Mucosa of descending colon (tissue), 3 donors: ENCODE measurements around the gene CHN1. TPM values are rescaled to one million over a fixed set of nuclear protein-coding genes. Genes with fewer than 3 reads are reported as not detected.

Source experiments
- ATAC-seq: fragments of 200-7000 bp; cut with Tn5 transposase; one replicate; pipeline ENCODE4 v1.9.1; 2020; ENCODE audit warnings: mild to moderate bottlenecking, moderate library complexity
- DNase-seq, 3 donors: peaks; one replicate each; pipeline ENCODE4 v3.0.0-alpha.2; 2020
- H3K36me3 ChIP-seq: fragments of 200-600 bp; one replicate; pipeline ENCODE4 v1.8.0; 2021; ENCODE audit warnings: low read depth, mild to moderate bottlenecking
- H3K4me1 ChIP-seq: fragments of 200-600 bp; one replicate; pipeline ENCODE4 v1.8.0; 2021; ENCODE audit warnings: low read depth, mild to moderate bottlenecking
- H3K4me3 ChIP-seq: fragments of 200-600 bp; one replicate; pipeline ENCODE4 v1.8.0; 2021; ENCODE audit warnings: mild to moderate bottlenecking
- H3K9me3 ChIP-seq: fragments of 200-600 bp; one replicate; pipeline ENCODE4 v1.8.0; 2021; ENCODE audit warnings: mild to moderate bottlenecking
- intact Hi-C, 2 donors: fragments of 100-400 bp; cut with DNase I in 1 of 2; cut with micrococcal nuclease in 1 of 2; formaldehyde crosslinking; loops; one replicate each; pipeline versions ENCODE4 v1.11.0 to v1.11.1; 2022; cut with DNase I, micrococcal nuclease
- long read RNA-seq, 2 donors: library from polyadenylated mRNA; unstranded; transcript quantifications; one replicate each; pipeline ENCODE4 v2.0.0, GENCODE V29; 2019 to 2021
- total RNA-seq, 3 donors: library from RNA; stranded (reverse); fragmentation: NEBNext Ultra II Directional in 2 of 3; extraction: Animal tissue kit (Norgen Biotek cat#: 25700) in 2 of 3; gene quantifications; one replicate each; pipeline versions ENCODE4 v1.2.1 to v1.2.4, GENCODE V29; 2021 to 2023
- TF ChIP-seq, protein P1 (sequence below): fragments of 200-600 bp; IDR thresholded peaks from one replicate; pipeline ENCODE4 v1.8.0; 2022; ENCODE audit warnings: antibody characterized with exemption, mild to moderate bottlenecking
- donor health status: DM: no; HTN: no; CAD: no; lungs with moderate emphysema.
- donor health status: DM: no; HTN: no; CAD: no.
- donor health status: DM: no; HTN: yes; CAD: no.

The CHN1 gene, protein sequence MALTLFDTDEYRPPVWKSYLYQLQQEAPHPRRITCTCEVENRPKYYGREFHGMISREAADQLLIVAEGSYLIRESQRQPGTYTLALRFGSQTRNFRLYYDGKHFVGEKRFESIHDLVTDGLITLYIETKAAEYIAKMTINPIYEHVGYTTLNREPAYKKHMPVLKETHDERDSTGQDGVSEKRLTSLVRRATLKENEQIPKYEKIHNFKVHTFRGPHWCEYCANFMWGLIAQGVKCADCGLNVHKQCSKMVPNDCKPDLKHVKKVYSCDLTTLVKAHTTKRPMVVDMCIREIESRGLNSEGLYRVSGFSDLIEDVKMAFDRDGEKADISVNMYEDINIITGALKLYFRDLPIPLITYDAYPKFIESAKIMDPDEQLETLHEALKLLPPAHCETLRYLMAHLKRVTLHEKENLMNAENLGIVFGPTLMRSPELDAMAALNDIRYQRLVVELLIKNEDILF
- total RNA-seq, result 10 to 100 TPM in 1 of 3 donors, 1 to 10 TPM in 2; 2.1 to 15.2 (median 3.9) TPM
- long read RNA-seq, donor 1, partial matches to known transcripts, result 2 of 26 reads
- long read RNA-seq, donor 1, other reads (novel, unspliced or antisense), result 16 of 26 reads
- long read RNA-seq, donor 2, partial matches to known transcripts, result 0 of 2 reads
- long read RNA-seq, donor 2, other reads (novel, unspliced or antisense), result 2 of 2 reads

DNA sequence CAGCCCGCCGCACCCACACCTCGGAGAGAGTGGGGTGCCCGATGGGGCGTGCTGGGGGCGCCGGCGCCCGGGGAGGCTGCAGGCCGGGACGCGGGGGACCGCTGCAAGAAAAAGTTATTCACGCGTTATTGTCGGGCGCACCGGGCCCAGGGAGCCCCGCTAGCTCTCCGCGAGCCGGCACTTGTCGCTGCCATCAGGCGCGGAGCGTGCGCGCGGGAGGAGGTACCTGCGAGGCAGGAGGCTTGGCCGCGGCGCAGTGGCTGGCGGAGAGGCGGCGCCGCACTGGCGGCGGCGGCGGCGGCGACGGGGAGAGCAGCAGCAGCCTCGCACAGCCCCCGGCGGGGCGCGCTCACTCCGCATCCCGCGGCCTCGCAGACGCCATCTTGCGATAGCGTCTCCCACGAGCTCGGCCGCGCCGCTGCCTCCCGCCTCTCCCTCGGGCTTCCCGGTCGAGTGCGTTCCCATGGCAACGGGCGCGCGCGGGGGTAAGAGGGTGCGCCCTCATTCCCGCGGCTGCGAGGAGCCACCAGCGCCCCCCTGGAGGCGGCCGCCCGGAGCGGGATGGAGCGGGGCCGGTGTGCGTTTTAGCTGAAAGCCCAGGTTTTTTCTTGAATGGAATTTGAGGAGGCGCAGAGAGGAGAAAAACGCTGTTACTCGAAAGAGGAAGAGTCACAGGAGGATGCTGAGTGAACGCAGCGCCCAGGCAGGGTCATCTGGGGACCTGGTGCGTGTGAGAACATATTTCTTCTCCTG, at the start of gene CHN1:
CHN1 (minus strand) TSS at position 402 of the 753 bp plus-strand sequence. CDS start 469 bp downstream, outside the sequence.
- no peaks in the 10 kb centered on the region for H3K9me3 ChIP-seq
- intact Hi-C loops, result no loop called here
- ATAC-seq (peak; percentile 87), DNase-seq (peak; percentile 54 to 76 (median 72))
- no peaks in the 10 kb centered on the region for H3K4me1 ChIP-seq
- peak within 1 kb of the TSS; percentile 21 for H3K4me3 ChIP-seq
- TF ChIP-seq, protein P1, sequence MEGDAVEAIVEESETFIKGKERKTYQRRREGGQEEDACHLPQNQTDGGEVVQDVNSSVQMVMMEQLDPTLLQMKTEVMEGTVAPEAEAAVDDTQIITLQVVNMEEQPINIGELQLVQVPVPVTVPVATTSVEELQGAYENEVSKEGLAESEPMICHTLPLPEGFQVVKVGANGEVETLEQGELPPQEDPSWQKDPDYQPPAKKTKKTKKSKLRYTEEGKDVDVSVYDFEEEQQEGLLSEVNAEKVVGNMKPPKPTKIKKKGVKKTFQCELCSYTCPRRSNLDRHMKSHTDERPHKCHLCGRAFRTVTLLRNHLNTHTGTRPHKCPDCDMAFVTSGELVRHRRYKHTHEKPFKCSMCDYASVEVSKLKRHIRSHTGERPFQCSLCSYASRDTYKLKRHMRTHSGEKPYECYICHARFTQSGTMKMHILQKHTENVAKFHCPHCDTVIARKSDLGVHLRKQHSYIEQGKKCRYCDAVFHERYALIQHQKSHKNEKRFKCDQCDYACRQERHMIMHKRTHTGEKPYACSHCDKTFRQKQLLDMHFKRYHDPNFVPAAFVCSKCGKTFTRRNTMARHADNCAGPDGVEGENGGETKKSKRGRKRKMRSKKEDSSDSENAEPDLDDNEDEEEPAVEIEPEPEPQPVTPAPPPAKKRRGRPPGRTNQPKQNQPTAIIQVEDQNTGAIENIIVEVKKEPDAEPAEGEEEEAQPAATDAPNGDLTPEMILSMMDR, result no peak
- H3K36me3 ChIP-seq, result no peaks in the 10 kb centered on the region

DNA sequence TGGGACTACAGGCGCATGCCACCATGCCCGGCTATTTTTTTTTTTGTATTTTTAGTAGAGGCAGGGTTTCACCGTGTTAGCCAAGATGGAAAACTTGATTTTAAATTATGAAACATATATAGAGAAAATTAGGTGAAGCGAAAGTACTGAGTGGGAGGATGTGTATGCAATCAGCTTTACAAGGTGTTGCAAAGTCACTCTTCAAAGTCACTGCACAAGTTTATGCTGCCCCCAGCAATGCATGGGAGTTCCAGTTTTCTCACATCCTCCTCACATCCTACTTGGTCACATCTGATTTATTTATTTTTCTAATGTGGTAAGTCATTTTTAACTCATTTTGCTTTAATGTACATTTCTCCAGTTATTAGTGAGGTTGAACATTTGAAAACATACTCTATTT, 49.2 kb upstream of the CHN1 start:
- intact Hi-C loops, result no loop called here
- no peaks in the 10 kb centered on the region for H3K9me3 ChIP-seq
- no peak for DNase-seq

DNA sequence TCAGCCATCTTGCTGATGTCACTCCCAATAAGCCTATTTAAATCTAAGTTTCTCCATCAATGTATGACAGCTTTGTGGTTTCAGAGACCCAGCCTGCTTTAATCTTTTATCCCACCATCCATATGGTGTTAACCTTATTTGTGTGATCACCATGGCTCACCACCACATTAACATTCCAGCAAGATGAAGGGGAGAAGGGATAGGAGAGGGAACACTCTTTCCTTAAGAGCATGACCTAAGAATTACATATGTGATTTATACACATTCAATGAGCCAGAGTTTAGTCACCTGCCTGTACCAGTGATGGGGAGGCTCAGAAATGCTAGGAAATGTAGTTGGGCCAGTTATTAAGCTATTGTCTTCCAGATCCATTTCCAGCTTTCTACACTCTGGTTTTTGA, 44.5 kb upstream of the CHN1 start:
- intact Hi-C loops, result no loop called here
- TF ChIP-seq, protein P1, result no peak
- ATAC-seq, result no peak
- no peak for DNase-seq
- H3K9me3 ChIP-seq, result no peaks in the 10 kb centered on the region
- H3K4me1 ChIP-seq, result no peaks in the 10 kb centered on the region
- no peaks in the 10 kb centered on the region for H3K36me3 ChIP-seq
- no peak overlapping the region for H3K4me3 ChIP-seq

More for the DNA sequence above, 49.2 kb upstream of the CHN1 start:
- TF ChIP-seq, protein P1, result no peak
- no peak for ATAC-seq
- Histone ChIP-seq H3K4me1 (no peaks in the 10 kb centered on the region), H3K36me3 (no peaks in the 10 kb centered on the region), H3K4me3 (no peak overlapping the region)

DNA sequence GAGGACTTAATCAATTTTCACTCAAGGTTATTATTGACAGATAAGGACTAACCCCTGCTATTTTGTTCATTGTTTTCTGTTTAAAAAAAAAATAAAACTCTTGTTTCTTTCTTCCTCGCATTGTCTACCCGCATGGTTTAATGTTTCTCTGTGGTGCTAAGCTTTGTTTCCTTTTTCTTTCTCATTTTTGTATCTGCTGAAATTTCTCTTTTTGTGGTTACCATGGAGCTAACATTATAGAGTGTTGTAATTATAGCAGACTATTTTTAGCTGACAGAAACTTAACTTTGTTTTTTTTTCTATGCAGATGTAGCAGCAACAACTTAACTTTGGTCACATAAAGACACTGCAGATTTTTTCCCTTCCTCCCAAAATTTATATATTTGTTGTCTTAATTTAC, 43.1 kb upstream of the CHN1 start:
- no peaks in the 10 kb centered on the region for H3K9me3 ChIP-seq
- ATAC-seq, result no peak
- H3K36me3 ChIP-seq, result no peaks in the 10 kb centered on the region
- no peak overlapping the region for H3K4me3 ChIP-seq
- no peaks in the 10 kb centered on the region for H3K4me1 ChIP-seq
- intact Hi-C loops, result no loop called here
- DNase-seq, result no peak
- TF ChIP-seq, protein P1, result no peak

DNA sequence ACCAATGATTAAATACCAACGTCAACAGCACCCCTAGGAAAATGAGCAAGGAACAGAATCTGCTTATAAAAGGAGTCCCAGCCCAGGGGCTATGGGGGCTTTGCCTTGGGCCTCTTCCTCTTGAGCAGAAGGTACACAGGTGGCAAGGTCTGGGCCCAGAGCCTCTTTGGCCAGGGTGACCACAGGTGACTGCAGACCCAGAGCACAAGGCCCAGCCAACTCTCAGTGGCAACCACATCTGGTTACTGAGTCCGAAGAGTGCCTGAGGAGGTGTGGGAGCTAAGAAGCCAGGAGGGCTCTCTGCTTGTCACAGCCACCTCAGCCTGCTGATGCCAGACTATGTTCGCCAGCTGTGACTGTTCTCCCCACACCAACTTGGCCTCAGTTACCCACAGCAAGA, 34.3 kb upstream of the CHN1 start:
- Histone ChIP-seq H3K36me3 (no peaks in the 10 kb centered on the region), H3K4me1 (no peaks in the 10 kb centered on the region), H3K4me3 (no peak overlapping the region), H3K9me3 (no peaks in the 10 kb centered on the region)
- ATAC-seq (no peak), DNase-seq (no peak)
- TF ChIP-seq, protein P1, result no peak
- intact Hi-C loops, result no loop called here
